SK-N-MC (cell line): ENCODE measurements around the gene AMER1.

ENCODE experiments used
- DNase-seq: peaks from one replicate; pipeline ENCODE4 v3.0.0-alpha.2; 2011; ENCODE audit warnings: low read depth, low spot score
- H3K27ac ChIP-seq: fragments of 200-600 bp; sonication (generic); 2 replicates; pipeline ENCODE4 v1.5.1; 2016; ENCODE audit warnings: mixed run types
- H3K36me3 ChIP-seq: fragments of 200-600 bp; sonication (generic); 2 replicates; pipeline ENCODE4 v1.6.1; 2017; ENCODE audit warnings: antibody characterized with exemption, low read length, mixed read lengths; ENCODE audit not compliant: insufficient read depth
- H3K4me3 ChIP-seq: fragments of 200-600 bp; sonication (generic); 2 replicates; pipeline ENCODE4 v1.5.1; 2016
- H3K9ac ChIP-seq: fragments of 200-600 bp; sonication (generic); 2 replicates; pipeline ENCODE4 v1.8.0; 2017; ENCODE audit warnings: mixed run types, mixed read lengths; ENCODE audit not compliant: insufficient read length
- H3K9me3 ChIP-seq: fragments of 200-600 bp; sonication (generic); 2 replicates; pipeline ENCODE4 v1.6.1; 2017; ENCODE audit warnings: low read depth, mild to moderate bottlenecking, antibody characterized with exemption, low read length, moderate library complexity, mixed read lengths
- EZH2 ChIP-seq: fragments of 200-600 bp; sonication (generic); IDR thresholded peaks from one replicate; pipeline ENCODE4 v1.6.1; 2017; ENCODE audit warnings: antibody characterized with exemption
- FOXP2 ChIP-seq: optimal IDR thresholded peaks from 2 replicates; pipeline ENCODE3; 2011; ENCODE audit warnings: mild to moderate bottlenecking, moderate library complexity; ENCODE audit not compliant: insufficient read depth; ENCODE audit errors: extremely low read length, control extremely low read depth
- POLR2AphosphoS5 ChIP-seq: IDR thresholded peaks from 2 replicates; pipeline ENCODE4 v1.6.1; 2012; ENCODE audit warnings: mild to moderate bottlenecking, low read depth, low read length, borderline replicate concordance

The AMER1 gene

GRCh38 chrX:64204252-64204651 is 1.3 kb downstream of the AMER1 start:
- Histone ChIP-seq H3K4me3 (peak overlapping the region; percentile 82), H3K36me3 (no peaks in the 10 kb centered on the region), H3K9ac (no peak overlapping the region), H3K27ac (no peak overlapping the region), H3K9me3 (no peaks in the 10 kb centered on the region)
- no peak for DNase-seq
- no peak for TF ChIP-seq EZH2
- TF ChIP-seq FOXP2: no peak
- TF ChIP-seq POLR2AphosphoS5: no peak

- no peak overlapping the region for H3K4me3 ChIP-seq
- TF ChIP-seq FOXP2 (no peak), POLR2AphosphoS5 (no peak), EZH2 (no peak)
- no peak overlapping the region for H3K27ac ChIP-seq
- DNase-seq: no peak
- H3K9ac ChIP-seq: no peak overlapping the region
- no peaks in the 10 kb centered on the region for H3K9me3 ChIP-seq
- no peaks in the 10 kb centered on the region for H3K36me3 ChIP-seq
These were observed 2.6 kb downstream of the AMER1 start for GRCh38 chrX:64202808-64203325.

GRCh38 chrX:64198036-64198435 is 7.5 kb downstream of the AMER1 start:
- Histone ChIP-seq H3K36me3 (no peaks in the 10 kb centered on the region), H3K4me3 (no peak overlapping the region), H3K9me3 (no peaks in the 10 kb centered on the region), H3K27ac (no peak overlapping the region), H3K9ac (no peak overlapping the region)
- TF ChIP-seq FOXP2 (no peak), POLR2AphosphoS5 (no peak), EZH2 (no peak)
- no peak for DNase-seq

GRCh38 chrX:64196606-64197005 is 8.9 kb downstream of the AMER1 start:
- H3K27ac ChIP-seq: no peak overlapping the region
- TF ChIP-seq FOXP2 (no peak), EZH2 (no peak), POLR2AphosphoS5 (no peak)
- H3K9me3 ChIP-seq: no peaks in the 10 kb centered on the region
- no peak overlapping the region for H3K4me3 ChIP-seq
- H3K36me3 ChIP-seq: no peaks in the 10 kb centered on the region
- DNase-seq: no peak
- no peak overlapping the region for H3K9ac ChIP-seq

GRCh38 chrX:64195862-64196261 is 9.6 kb downstream of the AMER1 start:
- TF ChIP-seq FOXP2 (no peak), POLR2AphosphoS5 (no peak), EZH2 (no peak)
- Histone ChIP-seq H3K36me3 (no peaks in the 10 kb centered on the region), H3K27ac (no peak overlapping the region), H3K9me3 (no peaks in the 10 kb centered on the region), H3K9ac (no peak overlapping the region), H3K4me3 (no peak overlapping the region)
- no peak for DNase-seq

GRCh38 chrX:64192673-64193072 is 12.8 kb downstream of the AMER1 start:
- Histone ChIP-seq H3K27ac (no peak overlapping the region), H3K4me3 (no peak overlapping the region), H3K9me3 (no peaks in the 10 kb centered on the region), H3K36me3 (no peaks in the 10 kb centered on the region; the same call in 1 of the 2 replicates), H3K9ac (no peak overlapping the region)
- TF ChIP-seq FOXP2 (no peak), POLR2AphosphoS5 (no peak), EZH2 (no peak)
- no peak for DNase-seq

- H3K9ac ChIP-seq: no peak overlapping the region
- no peak for TF ChIP-seq EZH2
- no peak for TF ChIP-seq FOXP2
- no peak for TF ChIP-seq POLR2AphosphoS5
- no peak overlapping the region for H3K4me3 ChIP-seq
- H3K9me3 ChIP-seq: no peaks in the 10 kb centered on the region
- no peak for DNase-seq
- no peaks in the 10 kb centered on the region; the same call in 1 of the 2 replicates for H3K36me3 ChIP-seq
- no peak overlapping the region for H3K27ac ChIP-seq
These were observed 13.5 kb downstream of the AMER1 start for GRCh38 chrX:64192040-64192439.

- Histone ChIP-seq H3K4me3 (no peak overlapping the region), H3K9me3 (no peaks in the 10 kb centered on the region), H3K9ac (no peak overlapping the region), H3K27ac (no peak overlapping the region), H3K36me3 (no peaks in the 10 kb centered on the region; the same call in 1 of the 2 replicates)
- TF ChIP-seq EZH2: no peak
- TF ChIP-seq FOXP2: no peak
- no peak for TF ChIP-seq POLR2AphosphoS5
- no peak for DNase-seq
These were observed 14.1 kb downstream of the AMER1 start for GRCh38 chrX:64191281-64192010.
